Loucy (cell line): ENCODE results near the gene DNM3.

ENCODE experiments used
- H2AFZ ChIP-seq: fragments of 200-600 bp; sonication (generic); 2 replicates; pipeline ENCODE4 v1.6.0; 2016; ENCODE audit warnings: antibody characterized with exemption, mild to moderate bottlenecking, low read length, moderate library complexity
- H3F3A ChIP-seq: fragments of 200-600 bp; 2 replicates; pipeline ENCODE4 v1.6.0; 2016; ENCODE audit warnings: antibody characterized with exemption, low read depth, mild to moderate bottlenecking
- H3K27me3 ChIP-seq: fragments of 200-600 bp; sonication (generic); 2 replicates; pipeline ENCODE4 v1.6.1; 2014; ENCODE audit warnings: low read length, mild to moderate bottlenecking; ENCODE audit not compliant: insufficient read depth, poor library complexity, severe bottlenecking
- H3K36me3 ChIP-seq: fragments of 200-600 bp; sonication (generic); 2 replicates; pipeline ENCODE4 v1.6.1; 2016; ENCODE audit warnings: low read length; ENCODE audit not compliant: insufficient read depth
- H3K4me1 ChIP-seq: fragments of 200-600 bp; sonication (generic); 2 replicates; pipeline ENCODE4 v1.5.1; 2014; ENCODE audit warnings: low read length, mild to moderate bottlenecking; ENCODE audit not compliant: insufficient read depth, poor library complexity, severe bottlenecking
- H3K4me2 ChIP-seq: fragments of 200-600 bp; sonication (generic); 2 replicates; pipeline ENCODE4 v1.6.0; 2014; ENCODE audit warnings: antibody characterized with exemption, low read length, low read depth, mild to moderate bottlenecking; ENCODE audit not compliant: poor library complexity, severe bottlenecking
- H3K4me3 ChIP-seq: fragments of 200-600 bp; sonication (generic); 2 replicates; pipeline ENCODE4 v1.5.1; 2014; ENCODE audit warnings: low read length, mild to moderate bottlenecking, mixed read lengths; ENCODE audit not compliant: poor library complexity, severe bottlenecking
- H3K79me2 ChIP-seq: fragments of 200-600 bp; sonication (generic); 2 replicates; pipeline ENCODE4 v1.6.1; 2014; ENCODE audit warnings: low read length; ENCODE audit not compliant: insufficient read depth
- H3K9ac ChIP-seq: fragments of 200-600 bp; sonication (generic); 2 replicates; pipeline ENCODE4 v1.6.0; 2014; ENCODE audit warnings: mild to moderate bottlenecking, low read depth, low read length, moderate library complexity; ENCODE audit not compliant: poor library complexity, severe bottlenecking
- H3K9me2 ChIP-seq: fragments of 200-600 bp; sonication (generic); replicated peaks from 2 replicates; pipeline ENCODE4 v1.6.1; 2016; ENCODE audit warnings: low read depth, low read length, mixed read lengths
- H3K9me3 ChIP-seq: fragments of 200-600 bp; sonication (generic); 2 replicates; pipeline ENCODE4 v1.6.1; 2014; ENCODE audit warnings: mild to moderate bottlenecking, antibody characterized with exemption, low read length, low read depth; ENCODE audit not compliant: insufficient read depth
- H4K20me1 ChIP-seq: fragments of 200-600 bp; sonication (generic); 2 replicates; pipeline ENCODE4 v1.6.0; 2014; ENCODE audit warnings: antibody characterized with exemption, low read length, mild to moderate bottlenecking; ENCODE audit not compliant: insufficient read depth, poor library complexity, severe bottlenecking
- EZH2phosphoT487 ChIP-seq: fragments of 200-600 bp; IDR thresholded peaks from 2 replicates; pipeline ENCODE4 v1.6.1; 2018; ENCODE audit warnings: antibody characterized with exemption, mild to moderate bottlenecking, moderate library complexity, borderline replicate concordance
- TF ChIP-seq, protein P1 (sequence below): fragments of 200-600 bp; sonication (generic); conservative IDR thresholded peaks from 2 replicates; pipeline ENCODE4 v1.5.1; 2014; ENCODE audit warnings: mild to moderate bottlenecking, antibody characterized with exemption, low read length

Gene DNM3

DNA sequence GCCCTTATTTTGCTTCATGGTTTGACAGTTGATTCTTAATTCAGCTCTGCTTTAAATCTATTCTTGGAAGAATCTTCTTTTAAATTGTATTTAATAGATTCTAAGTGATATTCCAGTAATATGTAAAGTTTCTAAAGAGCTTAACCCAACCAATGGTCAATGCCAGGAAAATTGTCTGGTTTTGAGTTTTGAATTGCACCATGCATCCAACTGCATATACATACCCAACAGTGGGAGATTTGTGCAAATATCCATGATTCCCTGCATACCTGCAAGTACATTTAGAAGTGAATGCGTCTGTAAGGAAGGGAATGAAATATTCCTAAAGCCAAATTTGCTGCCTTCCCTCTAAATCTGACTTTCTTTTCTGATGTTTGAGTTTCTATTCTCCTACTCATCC, 543.4 kb downstream of the DNM3 start:
- H3K4me2 ChIP-seq: no peak overlapping the region
- no peak overlapping the region for H3K9ac ChIP-seq
- no peak for TF ChIP-seq EZH2phosphoT487
- TF ChIP-seq, protein P1, sequence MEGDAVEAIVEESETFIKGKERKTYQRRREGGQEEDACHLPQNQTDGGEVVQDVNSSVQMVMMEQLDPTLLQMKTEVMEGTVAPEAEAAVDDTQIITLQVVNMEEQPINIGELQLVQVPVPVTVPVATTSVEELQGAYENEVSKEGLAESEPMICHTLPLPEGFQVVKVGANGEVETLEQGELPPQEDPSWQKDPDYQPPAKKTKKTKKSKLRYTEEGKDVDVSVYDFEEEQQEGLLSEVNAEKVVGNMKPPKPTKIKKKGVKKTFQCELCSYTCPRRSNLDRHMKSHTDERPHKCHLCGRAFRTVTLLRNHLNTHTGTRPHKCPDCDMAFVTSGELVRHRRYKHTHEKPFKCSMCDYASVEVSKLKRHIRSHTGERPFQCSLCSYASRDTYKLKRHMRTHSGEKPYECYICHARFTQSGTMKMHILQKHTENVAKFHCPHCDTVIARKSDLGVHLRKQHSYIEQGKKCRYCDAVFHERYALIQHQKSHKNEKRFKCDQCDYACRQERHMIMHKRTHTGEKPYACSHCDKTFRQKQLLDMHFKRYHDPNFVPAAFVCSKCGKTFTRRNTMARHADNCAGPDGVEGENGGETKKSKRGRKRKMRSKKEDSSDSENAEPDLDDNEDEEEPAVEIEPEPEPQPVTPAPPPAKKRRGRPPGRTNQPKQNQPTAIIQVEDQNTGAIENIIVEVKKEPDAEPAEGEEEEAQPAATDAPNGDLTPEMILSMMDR: no peak
- no peaks in the 10 kb centered on the region for H3F3A ChIP-seq
- no peaks in the 10 kb centered on the region for H4K20me1 ChIP-seq
- no peak overlapping the region for H2AFZ ChIP-seq
- H3K27me3 ChIP-seq: no peaks in the 10 kb centered on the region
- H3K79me2 ChIP-seq: no peaks in the 10 kb centered on the region
- no peaks in the 10 kb centered on the region for H3K36me3 ChIP-seq
- peaks cover 25% of the 10 kb centered on the region for H3K4me1 ChIP-seq
- H3K4me3 ChIP-seq: no peak overlapping the region
- H3K9me3 ChIP-seq: no peaks in the 10 kb centered on the region
- no peaks in the 10 kb centered on the region for H3K9me2 ChIP-seq

DNA sequence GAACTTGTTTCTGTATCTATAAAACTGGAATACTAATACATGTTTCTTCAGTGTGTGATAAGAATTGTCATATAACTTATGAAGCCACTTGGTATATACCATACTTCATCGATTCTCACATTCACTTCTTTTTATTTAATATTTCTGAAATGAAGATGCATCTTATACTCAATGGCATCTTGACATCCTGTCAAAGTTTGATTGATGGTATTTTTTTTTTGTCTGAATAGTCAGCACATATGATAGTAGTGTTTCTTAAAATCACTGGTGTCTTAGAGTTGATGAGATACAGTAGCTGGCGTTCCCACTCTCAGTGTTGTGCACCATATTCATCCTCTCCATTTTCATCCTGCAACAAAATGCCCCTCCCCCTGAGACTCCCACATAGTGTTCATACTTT, 544.7 kb downstream of the DNM3 start:
- no peaks in the 10 kb centered on the region for H3K36me3 ChIP-seq

DNA sequence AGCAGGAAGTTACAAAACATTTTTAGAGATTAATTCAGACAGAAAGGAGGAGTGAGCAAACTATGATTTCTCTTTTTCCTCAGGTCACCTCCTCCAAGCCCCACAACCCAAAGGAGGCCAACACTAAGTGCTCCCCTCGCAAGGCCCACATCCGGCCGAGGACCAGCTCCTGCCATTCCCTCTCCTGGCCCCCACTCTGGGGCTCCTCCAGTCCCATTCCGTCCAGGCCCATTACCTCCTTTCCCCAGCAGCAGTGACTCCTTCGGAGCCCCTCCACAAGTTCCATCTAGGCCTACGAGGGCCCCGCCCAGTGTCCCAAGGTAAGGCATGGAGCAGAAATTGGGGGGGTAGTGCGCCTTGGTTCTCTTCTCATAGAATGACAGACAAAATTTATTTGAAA, 547.2 kb downstream of the DNM3 start:
- H3K9ac ChIP-seq: no peak overlapping the region
- no peaks in the 10 kb centered on the region for H3K9me2 ChIP-seq
- no peaks in the 10 kb centered on the region for H3K4me1 ChIP-seq
- H3K79me2 ChIP-seq: no peaks in the 10 kb centered on the region
- H2AFZ ChIP-seq: no peak overlapping the region
- no peaks in the 10 kb centered on the region for H3K27me3 ChIP-seq
- no peaks in the 10 kb centered on the region for H3F3A ChIP-seq
- no peaks in the 10 kb centered on the region for H3K36me3 ChIP-seq
- H3K4me3 ChIP-seq: no peak overlapping the region
- no peaks in the 10 kb centered on the region for H3K9me3 ChIP-seq
- no peaks in the 10 kb centered on the region for H4K20me1 ChIP-seq
- no peak overlapping the region for H3K4me2 ChIP-seq
- TF ChIP-seq EZH2phosphoT487: no peak
- TF ChIP-seq, protein P1: no peak

More for the DNA sequence above, 544.7 kb downstream of the DNM3 start:
- H3K27me3 ChIP-seq: no peaks in the 10 kb centered on the region
- H3K9me2 ChIP-seq: no peaks in the 10 kb centered on the region
- no peaks in the 10 kb centered on the region for H3K9me3 ChIP-seq
- H3K4me2 ChIP-seq: no peak overlapping the region
- H4K20me1 ChIP-seq: no peaks in the 10 kb centered on the region
- TF ChIP-seq, protein P1: no peak
- no peak for TF ChIP-seq EZH2phosphoT487
- H2AFZ ChIP-seq: no peak overlapping the region
- peaks cover 12% of the 10 kb centered on the region for H3K4me1 ChIP-seq
- no peak overlapping the region for H3K9ac ChIP-seq
- no peaks in the 10 kb centered on the region for H3F3A ChIP-seq
- H3K79me2 ChIP-seq: no peaks in the 10 kb centered on the region
- no peak overlapping the region for H3K4me3 ChIP-seq
